Retina (tissue), 1 donor: ENCODE results near the gene RNF220.

ENCODE experiments used
- DNase-seq: peaks from one replicate; pipeline ENCODE4 v3.0.0-alpha.2; 2016

RNF220 gene

GRCh38 chr1:44616991-44617702 is 212.1 kb downstream of the RNF220 start:
- peak; percentile 83 for DNase-seq

- DNase-seq, result no peak
These were observed 212.6 kb downstream of the RNF220 start for GRCh38 chr1:44617703-44618029.

DNA sequence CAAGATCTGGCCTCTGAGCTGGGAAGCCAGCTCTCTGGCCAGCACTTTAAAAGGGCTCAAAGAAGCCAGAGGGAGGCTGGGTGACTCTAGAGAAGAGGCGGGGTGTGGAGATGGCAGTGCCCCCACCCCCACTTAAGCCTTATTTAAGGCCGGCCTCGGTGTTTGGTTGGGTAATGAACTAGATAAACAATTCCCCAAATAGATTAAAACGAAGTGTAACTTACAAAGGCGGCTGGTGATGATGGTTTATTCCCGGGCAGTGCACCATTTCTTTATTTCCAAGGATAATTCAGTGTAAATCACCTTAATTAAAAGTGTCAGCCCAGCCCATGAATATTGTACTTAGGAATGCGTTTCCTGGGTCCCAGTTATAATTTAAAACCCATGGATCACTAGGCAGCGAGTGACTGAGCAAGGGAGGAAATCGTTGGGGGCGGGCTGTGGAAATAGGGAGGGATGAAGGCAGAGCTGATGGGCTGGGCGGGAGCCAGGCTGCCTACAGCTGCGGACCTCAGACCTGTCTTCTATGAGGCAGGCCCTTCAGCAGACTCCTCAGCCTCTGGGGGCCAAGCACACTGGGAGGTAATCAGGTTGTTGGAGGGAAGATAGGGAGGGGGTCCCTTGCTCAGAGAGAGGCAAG is 214.3 kb downstream of the RNF220 start:
- DNase-seq, result peak; percentile 56

DNA sequence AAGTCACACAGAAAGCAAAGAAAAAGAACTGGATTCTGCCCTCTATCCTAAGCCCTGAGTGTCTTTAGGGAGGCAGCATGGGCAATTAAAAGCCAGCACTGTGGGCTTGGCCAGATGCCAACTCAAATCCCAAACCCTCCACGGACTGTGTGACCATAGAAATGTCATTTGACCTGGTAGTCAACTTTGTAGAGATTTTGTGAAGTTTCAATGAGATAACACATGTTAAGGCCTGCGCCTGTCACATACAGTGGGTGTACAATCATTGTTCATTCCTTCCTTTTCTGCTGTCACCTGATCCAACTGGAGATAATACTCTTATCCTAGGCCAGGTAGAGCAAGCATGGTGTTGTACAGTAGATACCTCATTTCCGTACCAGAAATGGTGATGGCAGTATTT is 215.0 kb downstream of the RNF220 start:
- no peak for DNase-seq

- no peak for DNase-seq
These were observed 216.8 kb downstream of the RNF220 start for GRCh38 chr1:44621841-44622286.

DNA sequence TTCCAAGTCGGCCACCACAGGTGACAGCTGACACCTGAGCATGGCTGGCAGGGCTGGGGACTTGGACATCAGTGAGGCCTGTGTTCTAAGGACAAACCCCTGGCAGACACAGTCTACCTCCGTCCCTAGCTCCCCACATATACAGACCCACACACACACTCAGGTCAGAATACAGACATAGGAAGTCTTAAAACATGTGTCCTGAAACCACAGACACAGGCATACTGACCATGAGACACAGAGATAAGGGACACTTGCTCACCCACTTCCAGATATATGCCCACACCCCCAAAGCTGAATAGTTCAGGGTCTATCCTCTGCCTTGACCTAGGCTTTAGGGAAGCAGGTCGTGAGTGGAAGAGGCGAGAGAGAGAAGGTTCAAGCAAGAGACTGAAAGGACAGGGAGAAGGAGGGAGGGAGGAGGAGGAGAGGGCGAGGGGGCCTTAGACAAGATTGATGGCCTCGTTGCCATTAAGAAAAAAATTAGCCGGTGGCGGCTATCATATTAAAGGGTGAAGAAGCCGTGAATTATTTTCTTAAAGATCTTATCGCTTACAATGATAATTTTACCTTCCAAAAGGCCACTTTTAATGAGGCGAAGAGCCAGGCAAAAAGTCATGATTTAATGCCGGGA is 219.3 kb downstream of the RNF220 start:
- no peak for DNase-seq

GRCh38 chr1:44625348-44625747 is 220.3 kb downstream of the RNF220 start:
- DNase-seq, result peak; percentile 40

DNA sequence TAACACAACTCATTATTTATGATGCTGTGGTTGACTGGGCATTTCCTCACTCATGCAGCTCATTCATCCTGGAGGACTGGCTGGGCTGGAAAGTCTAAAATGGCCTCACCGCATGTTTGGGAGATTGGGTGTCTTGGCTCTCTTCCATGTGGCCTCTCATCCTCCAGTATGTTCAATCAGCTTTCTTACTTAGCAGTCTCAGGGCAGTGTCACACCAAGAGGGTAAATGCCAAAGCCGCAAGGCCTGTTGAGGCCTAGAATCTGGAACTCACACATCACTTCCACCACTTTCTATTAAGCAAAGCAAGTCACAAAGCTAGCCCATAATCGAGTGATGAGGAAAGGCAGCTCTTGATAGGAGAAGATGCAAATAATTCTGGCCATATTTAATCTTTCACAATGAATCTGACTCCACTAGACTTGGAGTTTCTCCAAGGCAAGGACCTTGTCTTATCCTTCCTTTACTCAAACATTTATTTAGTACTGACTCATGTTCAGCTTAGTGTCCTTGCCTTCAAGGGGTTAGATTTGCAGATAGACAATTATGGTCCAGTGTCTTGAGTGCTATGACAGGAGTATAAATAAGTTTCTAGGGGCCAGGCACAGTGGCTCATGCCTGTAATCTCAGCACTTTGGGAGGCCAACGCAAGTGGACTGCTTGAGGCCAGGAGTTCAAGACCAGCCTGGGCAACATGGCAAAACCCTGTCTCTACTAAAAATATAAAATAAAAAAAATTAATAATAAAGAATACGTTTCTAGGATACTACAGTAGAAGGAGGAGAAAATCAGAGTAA is 224.1 kb downstream of the RNF220 start:
- no peak for DNase-seq

GRCh38 chr1:44630116-44630515 is 225.1 kb downstream of the RNF220 start:
- no peak for DNase-seq

DNA sequence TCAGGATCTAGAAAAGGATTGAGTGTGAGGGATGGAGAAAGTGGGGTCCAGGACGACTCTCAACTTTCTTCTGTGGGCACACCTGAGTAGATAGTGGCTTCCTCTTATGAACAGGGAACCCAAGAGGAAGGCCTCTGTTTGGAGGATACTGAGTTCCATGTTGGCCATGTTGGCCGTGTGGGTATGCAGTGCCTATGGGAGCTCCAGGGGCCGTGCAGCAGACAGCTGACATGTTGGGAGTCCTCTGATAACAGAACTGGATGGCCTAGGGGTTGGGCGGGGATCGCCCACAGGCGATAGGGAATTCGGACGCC is 226.2 kb downstream of the RNF220 start:
- no peak for DNase-seq

GRCh38 chr1:44631647-44632539 is 226.8 kb downstream of the RNF220 start:
- peak; percentile 91 for DNase-seq

DNA sequence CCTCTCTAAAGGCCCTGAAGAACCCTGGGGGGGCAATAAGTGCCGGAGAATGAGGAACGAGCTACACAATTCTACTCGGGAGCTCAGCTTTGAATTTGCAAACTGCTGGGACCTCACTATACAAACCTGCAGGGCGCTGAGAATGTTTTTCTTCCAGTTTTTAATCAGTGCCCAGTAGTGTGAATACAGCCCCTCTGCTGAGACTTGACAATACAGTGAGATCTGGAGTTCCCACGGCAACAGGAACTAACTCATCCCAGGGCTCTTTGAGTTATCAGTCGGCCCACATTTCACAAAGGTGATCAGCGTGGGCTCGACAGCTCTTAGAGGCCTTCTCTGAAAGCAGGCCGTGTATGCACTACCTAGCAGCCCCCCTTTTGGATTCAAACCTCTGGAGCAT is 227.5 kb downstream of the RNF220 start:
- DNase-seq, result peak; percentile 63

DNA sequence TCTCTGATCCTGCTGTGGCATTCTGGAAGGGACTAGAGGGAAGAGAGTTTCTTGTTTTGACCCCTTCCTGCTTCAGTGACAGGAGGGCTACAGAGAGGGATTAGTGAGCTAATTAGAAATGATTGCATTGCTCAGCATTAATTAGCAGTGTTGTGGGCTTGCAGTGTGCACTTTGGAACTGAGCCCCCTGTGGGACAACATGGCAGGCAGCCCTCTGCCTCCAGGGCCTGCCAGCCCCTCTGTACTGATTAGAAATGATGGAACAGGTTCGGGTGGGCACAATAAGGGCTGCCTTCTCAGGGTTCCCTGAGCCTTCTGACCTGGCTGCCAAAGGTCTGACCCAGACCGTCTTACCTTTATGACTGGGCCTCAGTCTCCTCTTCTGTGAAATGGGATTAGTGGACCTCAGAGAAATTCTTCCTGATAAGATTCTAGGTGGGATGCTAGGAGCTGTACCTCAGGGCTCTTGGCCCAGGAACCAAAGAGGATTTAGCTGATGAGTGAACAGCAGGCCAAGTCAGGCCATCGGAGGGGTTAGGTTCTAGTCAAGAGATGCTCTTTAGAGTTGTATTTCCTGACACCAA is 229.6 kb downstream of the RNF220 start:
- DNase-seq, result no peak

GRCh38 chr1:44635439-44635838 is 230.4 kb downstream of the RNF220 start:
- no peak for DNase-seq

GRCh38 chr1:44636083-44636687 is 231.1 kb downstream of the RNF220 start:
- peak; percentile 73 for DNase-seq

DNA sequence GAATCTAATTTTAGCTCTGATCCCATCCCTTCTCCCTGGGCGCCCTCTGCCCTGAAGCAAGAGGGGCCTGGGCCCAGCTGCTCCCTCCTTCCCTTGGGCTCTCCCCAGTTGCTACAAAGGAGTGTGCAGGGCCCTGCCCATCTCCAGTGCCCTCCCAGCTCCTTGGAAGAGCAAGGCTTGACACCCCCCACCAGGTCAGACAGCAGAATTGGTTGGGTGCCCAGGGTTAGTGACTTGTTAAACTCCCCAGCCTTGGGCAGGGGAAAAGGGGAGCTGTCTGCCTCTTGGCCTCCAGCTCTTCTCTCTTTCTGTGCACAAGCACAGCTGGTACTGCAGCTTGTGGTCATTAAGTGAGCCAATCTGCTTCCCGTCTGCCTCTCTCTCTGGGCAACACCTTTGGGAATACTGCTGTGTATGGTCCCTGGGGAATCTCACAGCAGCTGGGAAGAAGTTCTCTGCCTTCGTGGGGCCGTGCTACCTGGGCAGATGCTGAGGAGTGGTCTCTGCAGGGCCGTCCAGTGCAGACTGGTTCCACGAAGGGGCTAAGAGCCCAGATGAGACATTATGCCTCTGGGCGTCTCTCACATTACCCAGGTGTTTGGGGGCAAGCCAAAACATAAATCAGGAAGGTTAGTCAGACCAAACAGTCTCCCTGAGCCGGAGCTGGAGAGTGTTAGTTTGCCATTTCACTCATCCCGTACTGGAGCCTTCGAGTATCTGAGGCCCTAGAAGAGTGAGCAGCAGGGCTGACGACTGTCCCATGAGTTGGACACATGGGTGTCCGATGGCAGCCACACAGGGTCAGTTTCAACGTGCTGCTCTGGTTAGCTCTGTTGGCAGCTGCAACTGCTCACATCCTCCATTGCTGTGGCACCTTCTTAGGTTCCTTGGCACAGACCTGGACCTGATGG is 231.9 kb downstream of the RNF220 start:
- peak; percentile 70 for DNase-seq

- DNase-seq, result peak; percentile 88
These were observed 232.8 kb downstream of the RNF220 start for GRCh38 chr1:44637702-44638411.

GRCh38 chr1:44640200-44640853 is 235.3 kb downstream of the RNF220 start:
- no peak for DNase-seq
